Jurkat, Clone E6-1 (cell line): ENCODE measurements around the gene FAM32A.

Experiments used
- DNase-seq: peaks from one replicate; pipeline ENCODE4 v3.0.0-alpha.2; 2011; ENCODE audit warnings: low read depth, low spot score
- H3K4me3 ChIP-seq: 2 replicates; pipeline ENCODE4 v1.5.1; 2011; ENCODE audit warnings: mild to moderate bottlenecking, low read length, control low read depth, moderate library complexity

FAM32A gene

GRCh38 chr19:16198370-16198651 lies 13.1 kb downstream of the FAM32A start:
- peak overlapping the region; percentile 91 for H3K4me3 ChIP-seq
- DNase-seq: no peak

- no peak for DNase-seq
- H3K4me3 ChIP-seq: no peak overlapping the region
These were observed 14.2 kb downstream of the FAM32A start for GRCh38 chr19:16199275-16199932.

GRCh38 chr19:16200038-16201010 lies 15.1 kb downstream of the FAM32A start:
- no peak for DNase-seq
- no peak overlapping the region for H3K4me3 ChIP-seq

DNA sequence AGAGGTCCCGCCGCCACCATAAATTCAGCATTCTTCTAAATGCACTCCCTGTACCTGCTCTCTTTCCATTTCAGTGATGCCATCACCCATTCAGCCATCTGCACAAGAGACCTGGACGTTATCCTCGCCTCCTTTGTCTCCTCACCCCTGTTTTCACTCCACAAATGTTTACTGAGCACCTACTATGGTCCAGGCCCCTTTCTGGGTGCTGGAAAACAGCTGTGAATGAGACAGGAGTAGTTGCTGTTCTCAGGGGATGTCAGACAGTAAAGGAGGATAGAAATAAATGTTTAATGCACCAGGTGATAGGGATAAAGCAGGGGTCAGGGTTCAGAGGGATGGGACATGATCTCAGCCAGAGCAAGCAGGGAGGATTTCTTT lies 15.8 kb downstream of the FAM32A start:
- DNase-seq: no peak
- no peak overlapping the region for H3K4me3 ChIP-seq

DNA sequence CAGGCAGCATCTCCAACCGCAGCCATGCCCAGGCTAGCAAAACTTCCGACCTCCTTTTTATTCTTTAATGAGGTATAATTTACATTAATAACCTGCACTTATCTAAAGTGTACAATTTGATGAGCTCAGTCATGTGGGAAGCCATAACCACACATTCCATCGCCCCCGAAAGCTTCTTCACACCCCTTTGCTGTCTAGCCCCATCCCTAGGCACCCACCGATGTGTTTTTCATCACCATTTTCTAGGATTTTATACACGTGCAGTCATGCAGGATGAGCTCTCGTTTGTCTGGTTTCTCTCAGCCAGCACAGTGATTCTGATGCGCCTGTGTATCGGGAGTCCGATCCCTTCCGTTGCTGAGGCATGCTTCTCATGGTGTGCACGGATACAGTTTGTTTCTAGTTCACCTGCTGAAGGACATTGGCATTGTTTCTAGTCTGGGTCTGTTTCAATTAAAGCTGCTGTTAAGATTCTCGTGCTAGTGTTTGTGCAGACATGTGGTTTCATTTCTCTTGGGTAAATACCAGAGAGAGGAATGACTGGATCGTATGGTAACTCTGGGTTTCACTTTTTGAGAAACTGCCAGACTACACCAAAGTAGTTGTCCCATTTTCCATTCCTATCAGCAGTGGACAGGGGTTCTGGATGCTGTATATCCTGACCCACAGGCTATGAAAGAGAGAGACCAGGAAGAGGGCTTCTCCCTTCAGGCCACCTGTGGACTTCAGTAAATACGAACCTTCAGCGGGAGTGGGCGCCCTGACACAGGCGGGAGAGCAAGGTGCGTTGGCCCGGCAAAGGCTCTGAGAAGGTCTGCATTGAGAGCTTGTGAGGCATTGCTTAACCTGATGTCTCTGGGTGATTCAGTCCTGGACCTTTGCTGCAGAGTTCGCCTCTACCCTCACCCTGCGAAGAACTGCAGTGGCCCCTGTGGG lies 17.4 kb downstream of the FAM32A start:
- DNase-seq: no peak
- no peak overlapping the region for H3K4me3 ChIP-seq

DNA sequence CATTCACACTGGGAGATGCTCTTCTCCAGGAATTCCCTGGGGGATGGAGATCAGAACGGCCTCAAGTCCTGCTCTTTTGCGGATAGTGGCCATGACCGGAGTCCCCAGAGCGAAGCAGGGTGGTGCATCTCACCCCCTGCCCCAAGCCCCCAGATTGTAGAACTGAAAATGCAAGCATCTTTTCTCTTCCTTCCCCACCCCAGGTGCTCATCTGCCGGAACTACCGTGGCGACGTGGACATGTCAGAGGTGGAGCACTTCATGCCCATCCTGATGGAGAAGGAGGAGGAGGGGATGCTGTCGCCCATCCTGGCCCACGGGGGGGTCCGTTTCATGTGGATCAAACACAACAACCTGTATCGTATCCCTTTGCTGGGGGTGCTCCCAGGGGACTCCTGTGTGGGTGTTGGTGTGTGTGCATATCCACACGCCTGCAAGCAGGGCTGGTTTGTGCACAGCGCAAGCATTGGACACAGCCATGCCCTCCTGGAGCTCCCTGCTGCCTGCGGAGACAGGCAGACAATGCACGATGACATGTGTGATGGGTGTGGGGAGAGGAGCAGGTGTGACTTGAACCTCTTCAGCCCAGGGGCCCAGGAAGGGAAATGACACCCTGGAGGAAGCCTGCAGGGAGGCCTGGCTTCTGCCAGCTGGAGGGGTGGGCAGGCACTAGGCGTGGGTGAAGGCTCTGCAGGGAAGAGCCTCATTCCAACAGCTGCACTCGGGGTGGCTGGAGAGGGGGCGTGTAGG lies 18.2 kb downstream of the FAM32A start:
- DNase-seq: no peak
- no peak overlapping the region for H3K4me3 ChIP-seq

DNA sequence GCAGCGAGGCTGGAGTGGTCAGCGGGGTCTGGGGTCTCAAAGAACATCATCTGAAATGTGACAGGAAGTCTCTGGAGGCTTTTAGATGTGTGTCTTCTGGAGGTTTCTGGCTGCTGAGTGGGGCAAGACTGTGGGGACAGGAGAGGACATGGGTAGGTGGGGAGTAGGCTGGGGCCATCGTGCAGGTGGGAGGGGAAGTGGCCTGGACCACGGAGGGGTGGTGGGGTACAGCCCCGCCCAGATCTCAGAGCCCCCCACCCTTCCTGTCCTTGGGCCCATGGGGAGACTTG lies 18.7 kb downstream of the FAM32A start:
- DNase-seq: no peak
- no peak overlapping the region for H3K4me3 ChIP-seq

GRCh38 chr19:16205205-16206045 lies 20.2 kb downstream of the FAM32A start:
- no peak overlapping the region for H3K4me3 ChIP-seq
- DNase-seq: no peak

DNA sequence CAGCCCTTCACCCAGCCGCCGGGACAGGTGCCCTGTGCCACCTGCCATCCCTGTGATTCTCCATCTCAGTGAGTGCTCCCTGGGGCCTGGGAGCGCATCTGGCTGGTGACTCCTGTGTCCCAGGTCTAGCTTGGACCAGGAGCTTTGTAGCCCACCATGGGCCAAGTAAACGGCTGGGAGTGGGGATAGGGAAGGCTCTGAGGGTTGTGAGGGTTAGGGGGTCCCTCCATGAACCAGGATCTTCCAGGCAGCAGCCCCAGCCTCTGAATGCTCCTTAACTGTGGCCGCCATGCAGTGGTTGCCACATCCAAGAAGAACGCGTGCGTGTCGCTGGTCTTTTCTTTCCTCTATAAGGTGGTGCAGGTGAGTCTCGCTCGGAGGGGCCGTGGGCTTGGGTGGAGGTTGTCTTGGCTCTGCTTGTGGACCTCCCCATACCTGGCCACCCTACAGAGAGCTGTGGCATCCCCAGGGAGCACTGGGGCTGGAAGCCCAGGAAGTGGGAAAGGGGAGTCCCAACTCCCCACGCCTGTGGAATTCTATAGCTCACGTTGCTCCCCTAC lies 20.9 kb downstream of the FAM32A start:
- H3K4me3 ChIP-seq: no peak overlapping the region
- DNase-seq: no peak

- H3K4me3 ChIP-seq: no peak overlapping the region
- DNase-seq: no peak
These were observed 21.4 kb downstream of the FAM32A start for GRCh38 chr19:16206637-16207036.

DNA sequence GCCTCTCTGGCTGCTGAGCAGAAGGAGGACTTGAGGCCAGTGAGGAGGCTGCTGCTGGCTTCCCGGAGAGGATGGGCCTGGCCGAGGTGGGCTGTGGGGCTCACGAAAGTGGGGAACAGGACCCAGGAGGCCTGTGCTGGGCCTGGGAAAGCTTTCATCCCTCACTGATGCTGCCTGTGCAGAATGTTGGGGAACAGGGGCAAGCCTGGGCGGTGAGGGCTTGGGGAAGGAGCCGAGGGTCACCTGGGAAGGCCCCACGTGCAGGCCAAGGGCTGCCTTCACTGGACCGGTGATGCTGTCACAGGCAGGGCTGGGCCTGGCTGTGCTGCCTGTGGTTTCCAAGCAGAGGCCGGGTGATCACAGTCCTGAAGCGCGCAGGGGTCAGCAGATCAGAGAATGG lies 21.9 kb downstream of the FAM32A start:
- no peak for DNase-seq
- H3K4me3 ChIP-seq: no peak overlapping the region

GRCh38 chr19:16207490-16208025 lies 22.3 kb downstream of the FAM32A start:
- no peak for DNase-seq
- H3K4me3 ChIP-seq: no peak overlapping the region

- no peak overlapping the region for H3K4me3 ChIP-seq
- no peak for DNase-seq
These were observed 23.0 kb downstream of the FAM32A start for GRCh38 chr19:16208064-16208759.

DNA sequence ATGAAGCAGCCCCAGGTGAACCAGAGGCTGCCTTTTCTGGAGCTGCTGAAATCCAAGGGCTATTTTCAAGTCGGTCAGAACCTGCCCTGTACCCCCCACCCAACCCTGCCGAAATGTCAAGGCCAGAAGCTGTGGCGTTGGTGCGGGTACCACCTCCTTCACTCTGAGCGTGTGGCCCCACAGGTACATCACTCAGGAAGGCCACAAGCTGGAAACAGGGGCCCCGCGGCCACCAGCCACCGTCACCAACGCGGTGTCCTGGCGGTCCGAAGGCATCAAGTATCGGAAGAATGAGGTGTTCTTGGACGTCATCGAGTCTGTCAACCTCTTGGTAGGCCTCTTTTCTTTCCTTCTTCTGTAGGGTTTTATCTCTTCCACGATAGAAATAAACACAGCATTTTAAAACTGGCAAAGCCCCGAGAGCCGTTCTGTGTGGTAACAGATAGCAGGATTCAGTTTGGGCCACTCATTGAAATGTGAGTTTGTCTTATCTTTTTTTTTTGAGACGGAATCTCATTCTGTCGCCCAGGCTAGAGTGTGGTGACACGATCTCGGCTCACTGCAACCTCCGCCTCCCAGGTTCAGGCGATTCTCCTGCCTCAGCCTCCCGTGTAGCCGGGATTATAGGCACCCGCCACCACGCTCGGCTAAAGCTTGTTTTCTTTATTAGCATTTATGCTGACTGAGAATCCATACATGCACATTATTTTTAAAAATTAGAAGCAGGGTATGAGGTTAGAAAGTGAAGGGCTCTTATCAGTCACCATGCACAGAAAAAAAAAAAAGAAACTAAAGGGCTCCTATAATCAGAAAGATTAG lies 23.8 kb downstream of the FAM32A start:
- no peak for DNase-seq
- H3K4me3 ChIP-seq: no peak overlapping the region

DNA sequence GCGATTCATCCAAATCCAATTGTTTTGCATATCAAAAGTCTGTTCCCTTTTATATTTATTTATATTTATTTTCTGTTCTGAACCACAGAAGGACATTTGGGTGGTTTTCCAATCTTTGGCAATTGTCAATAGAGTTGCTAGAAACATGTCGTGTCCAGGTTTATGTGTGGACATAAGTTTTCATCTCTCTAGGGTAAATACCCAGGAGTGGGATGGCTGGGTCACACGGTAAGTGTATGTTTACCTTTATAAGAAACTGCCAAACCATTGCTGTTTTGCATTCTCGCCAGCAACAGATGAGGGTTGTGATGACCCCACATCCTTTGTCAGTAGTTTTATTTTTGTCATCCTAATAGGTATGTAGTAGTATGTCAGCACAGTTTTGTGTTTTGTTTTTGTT lies 25.0 kb downstream of the FAM32A start:
- H3K4me3 ChIP-seq: no peak overlapping the region
- DNase-seq: no peak

DNA sequence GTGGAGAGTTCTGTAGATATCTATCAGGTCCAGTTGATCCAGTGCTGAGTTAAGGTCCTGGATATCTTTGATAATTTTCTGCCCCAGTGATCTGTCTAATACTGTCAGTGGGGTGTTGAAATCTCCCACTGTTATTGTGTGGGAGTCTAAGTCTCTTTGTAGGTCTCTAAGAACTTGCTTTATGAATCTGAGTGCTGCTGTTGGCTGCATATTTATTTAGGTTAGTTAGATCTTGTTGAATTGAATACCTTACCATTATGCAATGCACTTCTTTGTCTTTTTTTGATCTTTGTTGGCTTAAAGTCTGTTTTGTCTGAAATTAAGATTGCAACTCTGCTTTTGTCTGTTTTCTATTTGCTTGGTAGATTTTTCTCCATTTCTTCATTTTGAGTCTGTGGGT lies 27.9 kb downstream of the FAM32A start:
- no peak overlapping the region for H3K4me3 ChIP-seq
- no peak for DNase-seq
